Dendritic cell treated with granulocyte-macrophage colony-stimulating factor and Interleukin-4, amounts not matched to agents 40 ng/mL and 50 ng/mL, for 4 days (primary cell): ENCODE measurements around the gene RHEBL1.

Experiments used
- H3K27ac Mint-ChIP-seq: one replicate; pipeline ENCODE4 v1.8.0; 2022; ENCODE audit warnings: mild to moderate bottlenecking, mixed read lengths
- H3K27me3 Mint-ChIP-seq: one replicate; pipeline ENCODE4 v1.8.0; 2022; ENCODE audit warnings: mild to moderate bottlenecking, mixed read lengths
- H3K36me3 Mint-ChIP-seq: one replicate; pipeline ENCODE4 v1.8.0; 2022; ENCODE audit warnings: low read depth, mixed read lengths
- H3K4me1 Mint-ChIP-seq: one replicate; pipeline ENCODE4 v1.8.0; 2022; ENCODE audit warnings: low read depth, mixed read lengths
- H3K4me3 Mint-ChIP-seq: one replicate; pipeline ENCODE4 v1.8.0; 2022; ENCODE audit warnings: mild to moderate bottlenecking, moderate library complexity, mixed read lengths
- H3K9me3 Mint-ChIP-seq: one replicate; pipeline ENCODE4 v1.8.0; 2022; ENCODE audit warnings: mixed read lengths
- intact Hi-C: fragments of 100-400 bp; cut with micrococcal nuclease; formaldehyde crosslinking; loops from one replicate; pipeline ENCODE4 v1.15.0; 2022

Gene RHEBL1, protein sequence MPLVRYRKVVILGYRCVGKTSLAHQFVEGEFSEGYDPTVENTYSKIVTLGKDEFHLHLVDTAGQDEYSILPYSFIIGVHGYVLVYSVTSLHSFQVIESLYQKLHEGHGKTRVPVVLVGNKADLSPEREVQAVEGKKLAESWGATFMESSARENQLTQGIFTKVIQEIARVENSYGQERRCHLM

DNA sequence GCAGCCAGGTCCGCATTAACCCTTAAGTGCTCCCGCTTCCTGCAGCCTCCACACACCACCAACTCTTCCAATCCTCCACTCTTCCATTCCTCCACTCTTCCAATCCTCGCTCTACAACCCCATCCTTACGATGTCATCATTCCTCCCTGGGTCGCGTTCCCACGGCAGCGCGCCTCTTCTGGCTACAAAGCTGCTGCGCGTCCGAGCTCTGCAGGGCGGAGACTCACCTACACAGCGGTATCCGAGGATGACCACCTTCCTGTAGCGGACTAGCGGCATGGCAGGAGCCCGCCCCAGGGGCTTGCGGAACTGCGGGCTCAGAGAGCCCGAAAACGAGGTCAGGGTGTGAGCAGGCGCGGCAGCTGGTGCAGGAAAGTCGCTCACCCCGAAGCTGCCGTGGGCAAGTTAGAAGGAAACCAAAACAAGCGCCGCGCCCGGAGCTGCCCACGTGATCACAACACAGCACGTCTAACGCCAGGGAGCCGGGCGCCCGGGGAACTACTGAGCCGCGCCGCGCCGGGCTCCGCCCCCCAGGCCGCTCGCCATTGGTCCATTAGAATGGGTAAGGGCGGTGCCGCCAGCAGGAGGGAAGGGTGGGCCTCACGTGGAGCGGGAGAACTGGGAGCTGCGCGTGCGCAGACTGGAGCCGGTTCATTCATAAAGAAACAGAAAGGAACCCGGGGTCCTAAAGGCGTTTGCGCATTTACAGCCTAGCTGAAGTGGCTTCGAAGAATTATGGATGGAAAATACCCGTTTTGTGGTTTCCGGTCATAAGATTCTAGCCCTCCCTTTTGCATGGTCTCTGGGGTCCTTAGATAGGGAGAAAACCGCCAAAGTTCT is at the start of gene RHEBL1:
TSS of gene RHEBL1 (minus strand) at position 473 of the 840 bp plus-strand sequence. CDS start at position 279, 194 bp downstream.
- intact Hi-C loops: loop anchor here (1.0 kb wide), 1 partner anchor 62 kb away; the partner anchor contains the start of gene TUBA1B
- no peaks in the 10 kb centered on the region for H3K9me3 Mint-ChIP-seq
- H3K36me3 Mint-ChIP-seq: peaks cover 7% of the 10 kb centered on the region
- peaks cover 16% of the 10 kb centered on the region for H3K4me1 Mint-ChIP-seq
- H3K4me3 Mint-ChIP-seq: peak within 1 kb of the TSS; percentile 85
- H3K27me3 Mint-ChIP-seq: no peaks in the 10 kb centered on the region
- H3K27ac Mint-ChIP-seq: peak within 1 kb of the TSS; percentile 87

DNA sequence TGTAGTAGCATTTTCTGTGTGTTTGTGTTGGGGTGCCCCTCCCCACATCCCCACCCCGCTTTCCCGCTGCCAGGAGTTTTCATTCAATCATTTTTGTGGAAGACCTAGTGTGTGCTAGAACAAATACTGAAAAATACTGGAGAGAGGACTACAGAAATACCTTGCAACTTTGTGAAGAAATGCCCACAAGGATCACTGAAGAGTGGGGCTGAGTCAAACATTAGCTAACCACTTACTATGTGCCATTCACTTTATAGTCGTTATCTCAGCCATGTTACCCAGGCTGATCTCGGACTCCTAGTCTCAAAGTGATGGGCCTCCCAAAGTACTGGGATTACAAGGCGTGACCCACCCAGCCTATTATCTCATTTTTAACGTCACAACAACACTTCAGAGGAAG is 41.4 kb upstream of the RHEBL1 start:
- intact Hi-C loops: no loop called here
- Mint-ChIP-seq H3K36me3 (peaks cover 13% of the 10 kb centered on the region), H3K27me3 (no peaks in the 10 kb centered on the region), H3K4me3 (peak overlapping the region; percentile 85), H3K9me3 (no peaks in the 10 kb centered on the region), H3K4me1 (peaks cover 42% of the 10 kb centered on the region), H3K27ac (peak overlapping the region; percentile 94)

DNA sequence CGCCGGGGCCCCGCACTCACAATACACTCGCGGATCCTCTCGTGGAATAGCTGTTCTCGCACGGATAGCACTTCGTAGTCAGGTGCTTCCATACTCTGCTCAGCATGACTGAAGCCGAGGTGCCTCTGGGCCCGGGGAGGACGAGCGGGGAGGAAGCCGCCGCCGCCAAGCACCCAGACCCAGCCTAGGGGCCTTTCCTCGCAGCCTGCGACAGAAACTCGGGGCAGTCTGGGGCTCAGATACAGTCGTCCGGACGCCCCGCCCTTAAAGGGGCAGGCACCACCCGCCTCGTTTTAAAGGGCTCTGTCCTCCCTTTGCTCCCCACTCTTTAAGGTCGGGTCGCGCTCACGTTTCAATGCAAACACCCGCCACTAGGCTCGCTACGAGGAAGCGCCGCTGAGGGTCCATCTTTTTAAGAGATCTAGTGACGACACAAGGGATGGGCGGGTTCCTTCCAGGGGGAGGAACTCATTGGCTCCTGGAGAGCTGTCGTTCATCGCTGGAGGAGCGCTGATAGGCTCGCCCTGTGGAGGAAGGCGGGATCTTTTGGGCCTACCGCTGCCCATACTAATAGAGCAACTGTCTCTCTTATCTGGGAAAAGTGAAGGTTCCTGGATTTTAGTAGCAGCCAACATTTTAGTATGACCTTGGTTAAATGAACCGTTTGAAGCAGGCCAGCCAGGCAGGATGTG is 40.8 kb upstream of the RHEBL1 start, which contains the start of gene LMBR1L:
TSS of gene LMBR1L (minus strand) at position 384 of the 692 bp plus-strand sequence. CDS start at position 92, 292 bp downstream.
- Mint-ChIP-seq H3K9me3 (no peaks in the 10 kb centered on the region), H3K27me3 (no peaks in the 10 kb centered on the region), H3K36me3 (peaks cover 19% of the 10 kb centered on the region), H3K4me3 (peak within 1 kb of the TSS; percentile 85), H3K4me1 (peaks cover 48% of the 10 kb centered on the region), H3K27ac (peak within 1 kb of the TSS; percentile 94)
- intact Hi-C loops: loop anchor here (1.0 kb wide), 1 partner anchor 20 kb away; no protein-coding TSS in a partner anchor

DNA sequence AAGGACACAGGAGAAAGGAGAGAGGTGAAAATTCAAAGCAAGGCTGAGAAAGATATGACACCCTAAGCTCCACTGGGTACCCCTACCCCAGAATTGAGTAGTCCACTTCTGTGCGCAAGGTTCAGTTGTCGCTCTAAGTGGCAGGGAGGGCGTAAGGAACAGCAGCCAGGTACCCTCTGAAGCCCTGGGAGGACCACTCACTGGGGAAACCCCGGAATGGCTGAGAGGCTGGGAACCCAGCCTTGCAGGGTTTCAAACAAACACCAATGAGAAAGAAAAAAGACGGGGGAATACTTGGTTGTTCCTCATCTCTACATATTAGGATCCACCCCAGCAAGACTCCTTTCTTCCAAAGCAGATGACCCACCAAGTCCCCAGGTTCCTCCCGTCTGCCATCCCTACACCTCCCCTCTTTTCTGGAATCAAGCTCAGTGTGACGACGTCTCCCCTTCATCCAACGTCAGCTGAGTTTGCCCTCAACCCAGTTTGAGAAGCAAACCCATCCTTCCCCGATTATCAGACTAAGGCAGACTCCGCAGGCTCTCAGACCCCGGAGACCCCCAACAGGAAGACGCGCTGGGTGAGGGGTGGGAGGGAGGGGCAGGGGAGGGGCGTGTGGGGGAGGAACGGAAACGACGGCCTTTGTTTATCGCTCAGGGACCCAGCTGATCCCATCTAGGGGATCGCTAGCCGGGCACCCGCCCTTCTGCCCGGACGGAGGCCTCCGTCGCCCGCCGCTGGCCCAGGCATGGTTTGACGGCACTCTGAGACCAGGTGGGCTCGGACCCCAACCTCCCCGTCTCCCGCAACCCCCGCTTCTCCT is 40.1 kb upstream of the RHEBL1 start:
- peaks cover 25% of the 10 kb centered on the region for H3K36me3 Mint-ChIP-seq
- peak overlapping the region; percentile 85 for H3K4me3 Mint-ChIP-seq
- peak overlapping the region; percentile 94 for H3K27ac Mint-ChIP-seq
- no peaks in the 10 kb centered on the region for H3K9me3 Mint-ChIP-seq
- no peaks in the 10 kb centered on the region for H3K27me3 Mint-ChIP-seq
- H3K4me1 Mint-ChIP-seq: peaks cover 55% of the 10 kb centered on the region
- intact Hi-C loops: loop anchor here (1.0 kb wide), 1 partner anchor 20 kb away; no protein-coding TSS in a partner anchor

DNA sequence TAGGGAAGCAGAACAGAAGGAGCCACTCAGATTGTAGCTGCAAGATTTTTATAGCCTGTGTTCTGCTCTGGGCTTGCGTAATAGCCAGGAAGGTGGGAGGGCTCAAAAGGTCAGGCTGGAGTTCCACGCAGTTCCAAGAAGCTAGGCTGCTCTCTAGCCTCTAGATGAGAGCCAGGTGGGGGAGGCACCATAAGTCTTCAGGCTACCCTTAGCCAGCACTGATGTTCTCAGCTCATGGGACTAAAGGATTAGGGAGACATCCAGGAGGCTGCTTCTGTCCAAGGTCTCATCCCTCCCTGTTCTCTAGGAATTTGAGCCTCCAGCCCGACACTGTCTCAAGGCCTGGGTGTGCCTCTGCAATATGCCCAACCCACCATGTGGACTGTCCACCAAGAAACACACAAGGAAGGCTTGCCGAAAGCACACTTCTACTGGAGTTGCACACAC is 39.2 kb upstream of the RHEBL1 start:
- Mint-ChIP-seq H3K27me3 (no peaks in the 10 kb centered on the region), H3K27ac (peak overlapping the region; percentile 94), H3K36me3 (peaks cover 33% of the 10 kb centered on the region), H3K9me3 (no peaks in the 10 kb centered on the region), H3K4me3 (peak overlapping the region; percentile 85), H3K4me1 (peaks cover 64% of the 10 kb centered on the region)
- intact Hi-C loops: no loop called here

DNA sequence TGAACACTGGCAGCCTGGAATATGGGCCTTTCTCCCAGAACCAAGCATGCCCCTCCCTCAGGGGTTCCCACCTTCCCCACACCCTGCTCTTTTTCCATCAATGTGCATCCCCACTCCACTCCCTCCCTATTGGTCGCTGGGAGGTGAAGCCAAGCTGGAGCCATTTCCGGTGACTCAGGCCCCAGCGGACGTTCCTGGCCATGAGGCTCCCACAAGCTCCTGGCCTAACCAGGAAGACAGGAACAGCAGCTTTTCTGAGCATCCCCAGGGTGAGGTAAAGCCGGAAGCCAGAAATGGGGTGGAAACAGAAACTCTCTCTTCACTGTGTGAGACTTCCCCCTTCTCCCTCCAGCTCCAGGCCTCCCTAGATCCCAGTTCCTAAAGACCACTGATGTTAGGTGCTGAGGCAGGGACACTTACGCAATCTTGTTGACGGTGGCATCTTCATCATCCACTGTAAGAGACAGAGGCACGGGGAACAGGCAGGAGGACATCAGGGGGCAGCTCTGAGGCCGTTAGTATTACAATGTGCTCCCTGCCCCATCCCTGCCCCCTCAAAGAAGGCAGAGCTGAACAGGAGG is 35.8 kb upstream of the RHEBL1 start:
- H3K9me3 Mint-ChIP-seq: no peaks in the 10 kb centered on the region
- intact Hi-C loops: no loop called here
- H3K36me3 Mint-ChIP-seq: peaks cover 66% of the 10 kb centered on the region
- no peak overlapping the region for H3K4me3 Mint-ChIP-seq
- no peaks in the 10 kb centered on the region for H3K27me3 Mint-ChIP-seq
- peaks cover 60% of the 10 kb centered on the region for H3K4me1 Mint-ChIP-seq
- peak overlapping the region; percentile 46 for H3K27ac Mint-ChIP-seq

DNA sequence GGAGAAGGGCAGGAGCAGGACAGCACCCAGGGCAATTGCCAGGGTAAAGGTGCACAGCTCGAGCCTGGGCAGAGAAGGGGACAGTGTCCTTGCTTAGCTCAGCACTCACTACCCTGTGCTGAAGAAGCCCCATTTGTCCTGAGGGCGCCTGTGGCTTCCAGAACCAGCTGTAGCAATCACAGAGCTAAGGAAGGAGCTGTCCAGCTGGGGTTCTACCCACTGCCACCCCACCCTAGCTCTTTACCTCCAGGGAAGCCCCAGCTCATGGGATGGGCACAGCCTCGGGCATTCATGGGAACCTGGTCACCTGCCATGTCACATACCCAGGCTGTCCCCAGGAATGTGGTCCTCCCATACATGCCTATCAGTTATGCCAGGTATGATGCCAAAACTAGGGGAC is 35.0 kb upstream of the RHEBL1 start:
- Mint-ChIP-seq H3K4me3 (no peak overlapping the region), H3K27ac (no peak overlapping the region), H3K27me3 (no peaks in the 10 kb centered on the region), H3K9me3 (no peaks in the 10 kb centered on the region), H3K4me1 (peaks cover 57% of the 10 kb centered on the region), H3K36me3 (peaks cover 68% of the 10 kb centered on the region)
- intact Hi-C loops: no loop called here

DNA sequence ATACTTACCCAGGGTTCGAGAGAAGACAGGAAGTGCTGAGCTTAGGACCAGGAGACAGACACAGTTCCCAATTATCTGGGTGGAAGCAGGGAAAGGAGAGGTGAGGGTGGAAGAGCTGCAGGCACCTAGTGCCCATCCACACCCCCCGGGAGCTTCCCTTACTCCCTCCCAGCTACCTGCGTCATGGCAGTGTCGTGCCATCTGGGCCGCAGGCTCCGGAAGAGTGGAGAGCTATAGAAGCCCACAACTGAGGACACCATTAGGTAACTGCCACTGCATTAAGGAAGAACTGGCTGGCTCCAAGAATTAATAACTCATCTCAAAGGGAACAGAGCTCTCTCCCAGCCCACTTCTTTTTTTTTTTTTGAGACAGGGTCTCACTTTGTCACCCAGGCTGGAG is 30.6 kb upstream of the RHEBL1 start:
- Mint-ChIP-seq H3K4me1 (peaks cover 18% of the 10 kb centered on the region), H3K27me3 (peaks cover 15% of the 10 kb centered on the region), H3K4me3 (no peak overlapping the region), H3K36me3 (peaks cover 98% of the 10 kb centered on the region), H3K27ac (no peak overlapping the region), H3K9me3 (no peaks in the 10 kb centered on the region)
- intact Hi-C loops: no loop called here

DNA sequence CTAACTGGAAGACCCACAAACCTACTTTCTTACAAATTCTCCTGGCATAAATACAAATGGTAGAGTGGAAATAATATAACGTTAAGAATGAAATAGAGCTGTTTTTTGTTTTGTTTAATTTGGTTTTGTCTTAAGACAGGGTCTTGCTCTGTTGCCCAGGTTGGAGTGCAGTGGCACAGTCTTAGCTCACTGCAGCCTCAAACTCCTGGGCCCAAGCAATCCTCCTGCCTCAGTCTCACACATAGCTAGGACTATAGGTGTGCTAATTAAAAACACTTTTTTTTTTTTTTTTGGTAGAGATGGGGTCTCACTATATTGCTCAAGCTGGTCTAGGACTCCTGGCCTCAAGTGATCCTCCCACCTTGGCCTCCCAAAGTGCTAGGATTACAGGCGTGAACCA is 28.9 kb upstream of the RHEBL1 start:
- Mint-ChIP-seq H3K27me3 (peaks cover 31% of the 10 kb centered on the region), H3K36me3 (peaks cover 85% of the 10 kb centered on the region), H3K9me3 (no peaks in the 10 kb centered on the region), H3K4me1 (peaks cover 18% of the 10 kb centered on the region), H3K4me3 (no peak overlapping the region), H3K27ac (no peak overlapping the region)
- intact Hi-C loops: loop anchor here (2.0 kb wide), 1 partner anchor 34 kb away; no protein-coding TSS in a partner anchor

DNA sequence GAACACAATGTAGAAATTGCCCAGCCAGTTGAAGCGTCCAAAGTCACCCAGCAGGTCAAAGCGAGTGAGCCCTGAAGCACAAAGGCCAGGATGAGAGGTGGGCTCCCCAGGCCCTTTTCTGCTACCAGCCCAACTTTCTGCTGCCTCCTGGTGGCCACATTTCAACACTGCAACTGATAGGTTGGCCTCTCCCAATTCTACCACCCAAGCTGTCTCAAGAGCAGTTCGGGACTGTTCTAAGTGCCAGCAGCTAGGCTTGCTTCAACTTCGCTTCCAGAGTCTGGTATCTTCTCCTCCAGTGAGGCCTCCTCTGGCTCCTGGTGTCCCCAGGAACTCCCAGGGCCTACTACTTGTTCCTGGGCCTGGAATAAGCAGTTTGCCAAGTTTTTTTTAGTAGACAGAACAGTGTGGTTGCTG is 28.3 kb upstream of the RHEBL1 start:
- Mint-ChIP-seq H3K36me3 (peaks cover 78% of the 10 kb centered on the region), H3K9me3 (no peaks in the 10 kb centered on the region), H3K27ac (no peak overlapping the region), H3K27me3 (peaks cover 38% of the 10 kb centered on the region), H3K4me1 (peaks cover 20% of the 10 kb centered on the region), H3K4me3 (no peak overlapping the region)
- intact Hi-C loops: loop anchor here (2.0 kb wide), 1 partner anchor 33 kb away; no protein-coding TSS in a partner anchor

DNA sequence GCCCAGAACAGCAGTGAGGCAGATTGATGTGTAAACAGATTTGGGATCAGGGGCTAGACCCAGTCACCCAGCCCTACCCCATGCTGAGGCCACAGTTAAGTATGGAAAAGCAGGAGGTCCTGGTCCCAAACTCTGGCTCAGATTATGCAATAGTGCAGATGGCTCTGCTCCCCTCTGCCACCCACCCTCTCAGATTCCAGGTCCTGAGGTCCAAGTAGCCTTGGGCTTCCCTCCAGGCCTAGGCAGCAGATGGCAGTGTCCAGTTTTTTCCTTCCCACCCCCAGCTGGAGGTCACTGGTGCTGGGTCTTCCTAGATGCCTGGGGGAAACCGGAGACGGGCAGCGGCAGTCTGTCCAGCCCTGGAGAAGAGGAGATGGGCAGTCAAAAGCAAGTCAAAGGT is 27.6 kb upstream of the RHEBL1 start:
- no peaks in the 10 kb centered on the region for H3K9me3 Mint-ChIP-seq
- H3K27ac Mint-ChIP-seq: no peak overlapping the region
- intact Hi-C loops: no loop called here
- H3K4me1 Mint-ChIP-seq: peaks cover 25% of the 10 kb centered on the region
- H3K36me3 Mint-ChIP-seq: peaks cover 72% of the 10 kb centered on the region
- no peak overlapping the region for H3K4me3 Mint-ChIP-seq
- peaks cover 42% of the 10 kb centered on the region for H3K27me3 Mint-ChIP-seq

DNA sequence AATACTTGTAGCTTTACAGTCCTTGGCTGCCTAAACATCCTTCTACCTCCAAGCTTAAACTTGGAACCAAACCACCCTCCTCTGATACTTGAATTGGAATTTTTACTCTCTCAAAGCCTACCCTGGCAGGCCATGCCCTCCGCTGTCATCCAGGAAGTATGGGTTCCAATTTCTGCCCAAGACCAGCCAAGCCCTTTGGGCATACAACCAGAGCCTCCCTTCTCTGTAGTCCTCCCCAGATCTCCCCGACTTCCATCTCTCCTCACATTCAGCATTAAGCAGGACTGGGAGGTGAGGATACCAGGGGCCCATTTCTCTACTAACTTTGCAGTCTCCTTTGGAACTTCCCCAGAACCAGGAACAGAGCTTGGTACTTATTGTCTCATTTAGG is 25.2 kb upstream of the RHEBL1 start:
- intact Hi-C loops: no loop called here
- H3K4me3 Mint-ChIP-seq: no peak overlapping the region
- H3K4me1 Mint-ChIP-seq: peaks cover 49% of the 10 kb centered on the region
- peaks cover 66% of the 10 kb centered on the region for H3K27me3 Mint-ChIP-seq
- H3K36me3 Mint-ChIP-seq: peaks cover 48% of the 10 kb centered on the region
- no peaks in the 10 kb centered on the region for H3K9me3 Mint-ChIP-seq
- no peak overlapping the region for H3K27ac Mint-ChIP-seq
